ENCODE measurements around the gene ECPAS. TPM values are rescaled to one million over a fixed set of nuclear protein-coding genes. Genes with fewer than 3 reads are reported as not detected.
"Not testable (repeated sequence)": the region's sequence is repeated elsewhere in the genome, so short reads cannot be mapped to it uniquely, and the experiment has no call there.

ECPAS gene
- total and polyA plus RNA-seq, 7 experiments from 2014 or later = 6.8 to 86.1 (median 49.1) TPM

DNA sequence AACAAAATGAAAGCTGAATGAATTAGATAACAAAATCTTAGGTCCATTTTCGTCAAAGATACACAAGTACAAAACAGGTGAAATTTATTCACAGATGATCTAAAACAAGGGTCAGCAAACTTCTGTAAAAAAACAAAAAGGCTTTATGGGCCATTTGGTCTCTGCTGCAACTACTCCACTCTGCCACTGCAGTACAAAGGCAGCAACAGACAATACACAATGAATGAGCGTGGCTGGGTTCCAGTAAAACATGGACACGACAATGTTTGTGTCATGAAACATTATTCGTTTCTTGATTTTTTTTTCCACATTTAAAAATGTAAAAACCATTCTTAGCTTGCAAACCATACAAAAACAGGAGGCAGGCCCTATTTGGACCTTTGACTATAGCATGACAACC is 71.9 kb downstream of the ECPAS start:
- intact Hi-C loops (cut with micrococcal nuclease) = no loop called here
- H3K9me3 ChIP-seq (ENCODE audit: control insufficient read depth in 2 of 3, low read length in 3 of 3) = no peaks in the 10 kb centered on the region
- CTCF ChIA-PET = no interaction called here
- peaks cover 45 to 85% (median 70%) of the 10 kb centered on the region in 5 donors for H3K36me3 Mint-ChIP-seq
- H3K27me3 Mint-ChIP-seq = no peaks in the 10 kb centered on the region
- no peaks in the 10 kb centered on the region for H3K27me3 ChIP-seq (ENCODE audit: control insufficient read depth in 2 of 2, insufficient read depth in 2 of 2, low read length in 2 of 2)
- H3K9me3 Mint-ChIP-seq = peaks cover 0 to 5% (median 0%) of the 10 kb centered on the region in 11 donors
- H3K36me3 ChIP-seq (ENCODE audit: control insufficient read depth in 2 of 3, insufficient read depth in 3 of 3, low read length in 3 of 3) = peaks cover 12 to 66% (median 38%) of the 10 kb centered on the region in 3 experiments
- H3K4me1 ChIP-seq (ENCODE audit: control insufficient read depth in 2 of 2, insufficient read depth in 2 of 2, low read length in 2 of 2) = no peaks in the 10 kb centered on the region
- DNase-seq = no peak
- no peak overlapping the region for H3K4me3 ChIP-seq (ENCODE audit: low read length)
- no peak for ATAC-seq
- H3K4me1 Mint-ChIP-seq = no peaks in the 10 kb centered on the region
- no peak overlapping the region for H3K27ac Mint-ChIP-seq
- H3K4me3 Mint-ChIP-seq = no peak overlapping the region
- POLR2A ChIA-PET = no interaction called here
- H3K27ac ChIP-seq (ENCODE audit: low read depth, low read length) = no peak overlapping the region

DNA sequence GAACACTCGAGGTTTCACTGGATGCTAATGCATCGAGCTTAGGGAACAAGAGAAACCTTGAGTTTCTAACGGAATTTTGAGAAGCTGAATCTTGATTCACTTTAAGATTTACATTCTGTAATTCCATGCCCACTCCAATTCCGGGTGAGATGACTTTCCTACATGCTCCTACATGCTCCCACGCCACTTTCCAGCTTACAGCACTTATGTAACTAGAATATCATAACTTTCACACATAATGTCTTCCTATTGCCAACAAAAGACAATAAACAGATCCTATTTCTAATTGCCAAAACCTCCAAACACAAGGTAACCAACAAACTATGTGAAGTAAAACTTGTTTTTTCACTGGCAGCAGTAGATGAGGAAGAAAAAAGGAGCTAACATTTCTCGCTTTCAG is 72.9 kb downstream of the ECPAS start:
- POLR2A ChIA-PET = no interaction called here
- no peaks in the 10 kb centered on the region for H3K9me3 ChIP-seq (ENCODE audit: control insufficient read depth in 2 of 3, low read length in 3 of 3)
- no peaks in the 10 kb centered on the region for H3K27me3 ChIP-seq (ENCODE audit: control insufficient read depth in 2 of 2, insufficient read depth in 2 of 2, low read length in 2 of 2)
- no peaks in the 10 kb centered on the region for H3K27me3 Mint-ChIP-seq
- DNase-seq (no peak), ATAC-seq (no peak)
- no peak overlapping the region for H3K27ac Mint-ChIP-seq
- no peak overlapping the region for H3K27ac ChIP-seq (ENCODE audit: low read depth, low read length)
- no peak overlapping the region for H3K4me3 ChIP-seq (ENCODE audit: low read length)
- H3K4me3 Mint-ChIP-seq = no peak overlapping the region
- peaks cover 41 to 86% (median 69%) of the 10 kb centered on the region in 5 donors for H3K36me3 Mint-ChIP-seq
- intact Hi-C loops (cut with micrococcal nuclease) = no loop called here
- H3K4me1 ChIP-seq (ENCODE audit: control insufficient read depth in 2 of 2, insufficient read depth in 2 of 2, low read length in 2 of 2) = no peaks in the 10 kb centered on the region
- no peaks in the 10 kb centered on the region for H3K4me1 Mint-ChIP-seq
- CTCF ChIA-PET = no interaction called here
- H3K9me3 Mint-ChIP-seq = peaks cover 0 to 5% (median under 1%) of the 10 kb centered on the region in 11 donors
- H3K36me3 ChIP-seq (ENCODE audit: control insufficient read depth in 2 of 3, insufficient read depth in 3 of 3, low read length in 3 of 3) = peaks cover 12 to 60% (median 35%) of the 10 kb centered on the region in 3 experiments

- no peak for DNase-seq
- Histone ChIP-seq H3K27me3 (ENCODE audit: control insufficient read depth in 2 of 2, insufficient read depth in 2 of 2, low read length in 2 of 2) (no peaks in the 10 kb centered on the region), H3K4me1 (ENCODE audit: control insufficient read depth in 2 of 2, insufficient read depth in 2 of 2, low read length in 2 of 2) (no peaks in the 10 kb centered on the region), H3K36me3 (ENCODE audit: control insufficient read depth in 2 of 3, insufficient read depth in 3 of 3, low read length in 3 of 3) (peaks cover 13 to 64% (median 19%) of the 10 kb centered on the region in 3 experiments), H3K4me3 (ENCODE audit: low read length) (no peak overlapping the region), H3K27ac (ENCODE audit: low read depth, low read length) (no peak overlapping the region), H3K9me3 (ENCODE audit: control insufficient read depth in 2 of 3, low read length in 3 of 3) (no peaks in the 10 kb centered on the region)
- Mint-ChIP-seq H3K4me3 (no peak overlapping the region), H3K4me1 (no peaks in the 10 kb centered on the region), H3K27me3 (no peaks in the 10 kb centered on the region), H3K36me3 (peaks cover 45 to 90% (median 75%) of the 10 kb centered on the region in 5 donors), H3K9me3 (peaks cover 0 to 35% (median 15%) of the 10 kb centered on the region in 11 donors), H3K27ac (peak overlapping the region in 1 of 9 donors; percentile 13)
- intact Hi-C loops (cut with micrococcal nuclease) = no loop called here
- ATAC-seq = no peak
- POLR2A ChIA-PET = no interaction called here
- CTCF ChIA-PET = no interaction called here
Measured at GRCh38 chr9:111407813-111408212, 76.4 kb downstream of the ECPAS start.

DNA sequence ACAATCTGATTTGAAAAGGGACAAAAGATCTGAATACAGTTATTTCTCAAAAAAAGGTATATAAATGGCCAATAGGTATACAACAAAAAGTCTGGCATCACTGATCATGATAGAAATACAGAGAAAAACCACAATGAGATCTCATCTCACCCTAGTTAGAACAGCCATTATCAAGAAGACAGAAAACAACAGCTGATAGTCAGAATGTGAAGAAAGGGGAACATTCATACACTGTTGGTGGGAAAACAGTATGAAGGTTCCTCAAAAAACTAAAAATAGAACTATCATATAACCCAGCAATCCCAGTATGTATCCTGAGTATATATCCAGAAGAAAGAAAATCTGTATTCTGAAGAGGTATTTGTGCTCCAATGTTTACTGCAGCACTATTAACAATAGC is 78.5 kb downstream of the ECPAS start:
- DNase-seq (no peak), ATAC-seq (no peak)
- ChIA-PET CTCF (interaction anchor here (0.8 kb wide), 1 partner anchor 475 kb away, joined by 3 read pairs; no protein-coding TSS in a partner anchor), POLR2A (no interaction called here)
- Mint-ChIP-seq H3K27ac (no peak overlapping the region), H3K4me3 (no peak overlapping the region), H3K4me1 (no peaks in the 10 kb centered on the region), H3K36me3 (peaks cover 50 to 93% (median 82%) of the 10 kb centered on the region in 5 donors), H3K27me3 (no peaks in the 10 kb centered on the region), H3K9me3 (peaks cover 2 to 57% (median 28%) of the 10 kb centered on the region in 11 donors)
- no peak overlapping the region for H3K4me3 ChIP-seq (ENCODE audit: low read length)
- intact Hi-C loops (cut with micrococcal nuclease) = no loop called here
- no peaks in the 10 kb centered on the region for H3K27me3 ChIP-seq (ENCODE audit: control insufficient read depth in 2 of 2, insufficient read depth in 2 of 2, low read length in 2 of 2)
- H3K9me3 ChIP-seq (ENCODE audit: control insufficient read depth in 2 of 3, low read length in 3 of 3) = peaks cover 0 to 8% (median 0%) of the 10 kb centered on the region in 3 experiments
- no peak overlapping the region for H3K27ac ChIP-seq (ENCODE audit: low read depth, low read length)
- H3K36me3 ChIP-seq (ENCODE audit: control insufficient read depth in 2 of 3, insufficient read depth in 3 of 3, low read length in 3 of 3) = peaks cover 4 to 67% (median 17%) of the 10 kb centered on the region in 3 experiments
- no peaks in the 10 kb centered on the region for H3K4me1 ChIP-seq (ENCODE audit: control insufficient read depth in 2 of 2, insufficient read depth in 2 of 2, low read length in 2 of 2)

GRCh38 chr9:111401486-111401885 is 82.7 kb downstream of the ECPAS start:
- H3K4me1 ChIP-seq (ENCODE audit: control insufficient read depth in 2 of 2, insufficient read depth in 2 of 2, low read length in 2 of 2); H3K4me1 Mint-ChIP-seq; H3K27me3 Mint-ChIP-seq; H3K27me3 ChIP-seq (ENCODE audit: control insufficient read depth in 2 of 2, insufficient read depth in 2 of 2, low read length in 2 of 2); H3K27ac ChIP-seq (ENCODE audit: low read depth, low read length); H3K4me3 Mint-ChIP-seq; H3K4me3 ChIP-seq (ENCODE audit: low read length); DNase-seq; H3K27ac Mint-ChIP-seq; CTCF ChIA-PET; intact Hi-C loops (cut with micrococcal nuclease); ATAC-seq; POLR2A ChIA-PET: not testable (repeated sequence)
- peaks cover 5 to 65% (median 35%) of the 10 kb centered on the region in 11 donors for H3K9me3 Mint-ChIP-seq
- Histone ChIP-seq H3K9me3 (ENCODE audit: control insufficient read depth in 2 of 3, low read length in 3 of 3) (peaks cover 0 to 15% (median 0%) of the 10 kb centered on the region in 3 experiments), H3K36me3 (ENCODE audit: control insufficient read depth in 2 of 3, insufficient read depth in 3 of 3, low read length in 3 of 3) (peaks cover 0 to 60% (median 10%) of the 10 kb centered on the region in 3 experiments)
- H3K36me3 Mint-ChIP-seq = peaks cover 38 to 87% (median 84%) of the 10 kb centered on the region in 5 donors

DNA sequence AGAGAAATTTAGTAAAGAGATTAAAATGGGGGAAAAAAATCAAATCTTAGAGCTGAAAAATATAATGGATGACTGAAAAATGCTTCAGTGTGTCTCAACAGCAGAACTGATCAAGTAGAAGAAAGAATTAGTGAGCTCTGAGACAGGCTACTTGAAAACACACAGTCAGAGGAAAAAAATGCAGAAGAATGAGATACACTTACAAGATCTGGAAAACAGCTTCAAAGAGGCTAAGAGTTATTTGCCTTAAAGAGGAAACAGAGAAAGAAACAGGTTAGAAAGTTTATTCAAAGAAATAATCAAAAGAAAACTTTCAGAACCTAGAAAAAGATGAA is 83.7 kb downstream of the ECPAS start:
- Mint-ChIP-seq H3K27ac (no peak overlapping the region), H3K9me3 (peaks cover 5 to 57% (median 31%) of the 10 kb centered on the region in 11 donors), H3K27me3 (no peaks in the 10 kb centered on the region), H3K4me3 (no peak overlapping the region), H3K36me3 (peaks cover 32 to 82% (median 79%) of the 10 kb centered on the region in 5 donors), H3K4me1 (no peaks in the 10 kb centered on the region)
- ChIA-PET CTCF (no interaction called here), POLR2A (no interaction called here)
- peaks cover 5 to 58% (median 10%) of the 10 kb centered on the region in 3 experiments for H3K36me3 ChIP-seq (ENCODE audit: control insufficient read depth in 2 of 3, insufficient read depth in 3 of 3, low read length in 3 of 3)
- DNase-seq (no peak), ATAC-seq (no peak)
- no peak overlapping the region for H3K27ac ChIP-seq (ENCODE audit: low read depth, low read length)
- no peaks in the 10 kb centered on the region for H3K27me3 ChIP-seq (ENCODE audit: control insufficient read depth in 2 of 2, insufficient read depth in 2 of 2, low read length in 2 of 2)
- no peaks in the 10 kb centered on the region for H3K4me1 ChIP-seq (ENCODE audit: control insufficient read depth in 2 of 2, insufficient read depth in 2 of 2, low read length in 2 of 2)
- no peak overlapping the region for H3K4me3 ChIP-seq (ENCODE audit: low read length)
- H3K9me3 ChIP-seq (ENCODE audit: control insufficient read depth in 2 of 3, low read length in 3 of 3) = peaks cover 0 to 15% (median 0%) of the 10 kb centered on the region in 3 experiments
- intact Hi-C loops (cut with micrococcal nuclease) = no loop called here

DNA sequence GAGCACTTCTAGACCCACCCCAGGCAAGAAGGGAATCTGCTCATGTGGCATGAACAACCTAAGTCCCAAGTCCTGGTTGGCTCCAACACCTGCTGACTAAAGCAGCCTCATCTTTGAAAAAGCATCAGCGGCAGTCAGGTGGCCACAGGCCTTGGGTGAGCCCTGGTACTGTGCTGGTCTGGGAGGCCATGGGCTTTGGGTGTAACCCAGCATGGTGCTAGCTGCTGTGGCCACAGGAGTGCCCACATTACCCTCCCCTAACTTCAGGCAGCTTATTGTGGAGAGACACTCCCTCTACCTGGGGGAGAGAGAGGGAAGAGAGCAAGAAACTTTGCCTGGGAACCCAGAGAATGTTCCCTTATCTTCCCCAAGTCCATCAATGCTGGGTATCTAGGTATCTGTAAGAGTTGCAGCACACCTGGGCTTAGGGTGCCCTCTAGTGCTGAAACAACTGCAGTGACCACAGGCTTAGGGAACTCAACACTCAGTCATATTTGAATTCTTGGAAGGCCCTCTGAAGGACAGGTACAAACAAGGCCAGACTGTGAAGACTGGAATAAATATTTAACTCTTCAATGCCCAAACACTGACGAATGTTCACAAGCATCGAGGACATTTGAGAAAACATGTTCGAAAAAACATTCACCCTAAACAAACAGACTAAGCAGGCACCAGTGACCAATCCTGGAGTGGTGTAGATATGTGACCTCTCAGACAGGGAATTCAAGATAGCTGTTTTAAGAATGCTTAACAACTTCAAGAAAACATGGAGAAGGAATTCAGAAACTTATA is 84.2 kb downstream of the ECPAS start:
- no peak for ATAC-seq
- H3K27ac Mint-ChIP-seq = no peak overlapping the region
- no peak for DNase-seq
- Histone ChIP-seq H3K36me3 (ENCODE audit: control insufficient read depth in 2 of 3, insufficient read depth in 3 of 3, low read length in 3 of 3) (peaks cover 6 to 57% (median 10%) of the 10 kb centered on the region in 3 experiments), H3K4me1 (ENCODE audit: control insufficient read depth in 2 of 2, insufficient read depth in 2 of 2, low read length in 2 of 2) (no peaks in the 10 kb centered on the region), H3K27me3 (ENCODE audit: control insufficient read depth in 2 of 2, insufficient read depth in 2 of 2, low read length in 2 of 2) (no peaks in the 10 kb centered on the region), H3K27ac (ENCODE audit: low read depth, low read length) (no peak overlapping the region), H3K9me3 (ENCODE audit: control insufficient read depth in 2 of 3, low read length in 3 of 3) (peaks cover 0 to 15% (median 0%) of the 10 kb centered on the region in 3 experiments), H3K4me3 (ENCODE audit: low read length) (no peak overlapping the region)
- H3K27me3 Mint-ChIP-seq = no peaks in the 10 kb centered on the region
- peaks cover 26 to 82% (median 79%) of the 10 kb centered on the region in 5 donors for H3K36me3 Mint-ChIP-seq
- peaks cover 0 to under 1% (median 0%) of the 10 kb centered on the region in 7 donors for H3K4me1 Mint-ChIP-seq
- no peak overlapping the region for H3K4me3 Mint-ChIP-seq
- intact Hi-C loops (cut with micrococcal nuclease) = no loop called here
- POLR2A ChIA-PET = no interaction called here
- CTCF ChIA-PET = no interaction called here
- H3K9me3 Mint-ChIP-seq = peaks cover 5 to 52% (median 30%) of the 10 kb centered on the region in 11 donors

All from naive thymus-derived CD4-positive, alpha-beta T cell (primary cell).